GM21825 (cell line): Measurements from ENCODE around the gene ZG16B.

ENCODE experiments used
- ATAC-seq: cut with Tn5 transposase; IDR thresholded peaks from one replicate; pipeline ENCODE4 v1.9.1; 2021; ENCODE audit warnings: mild to moderate bottlenecking, moderate library complexity; ENCODE audit not compliant: unreplicated experiment

Gene ZG16B

DNA sequence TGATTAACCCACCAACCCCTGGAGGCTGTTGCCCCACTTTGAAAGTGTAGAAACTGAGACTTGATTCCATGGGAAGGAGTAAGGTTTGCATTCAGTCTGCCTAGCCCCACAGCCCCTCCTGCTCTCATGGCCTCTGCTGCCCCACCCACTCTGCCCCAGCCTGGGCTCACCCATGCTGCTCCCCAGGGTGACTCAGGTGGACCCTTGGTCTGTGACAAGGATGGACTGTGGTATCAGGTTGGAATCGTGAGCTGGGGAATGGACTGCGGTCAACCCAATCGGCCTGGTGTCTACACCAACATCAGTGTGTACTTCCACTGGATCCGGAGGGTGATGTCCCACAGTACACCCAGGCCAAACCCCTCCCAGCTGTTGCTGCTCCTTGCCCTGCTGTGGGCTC lies 25.4 kb upstream of the ZG16B start:
- ATAC-seq, result no peak

DNA sequence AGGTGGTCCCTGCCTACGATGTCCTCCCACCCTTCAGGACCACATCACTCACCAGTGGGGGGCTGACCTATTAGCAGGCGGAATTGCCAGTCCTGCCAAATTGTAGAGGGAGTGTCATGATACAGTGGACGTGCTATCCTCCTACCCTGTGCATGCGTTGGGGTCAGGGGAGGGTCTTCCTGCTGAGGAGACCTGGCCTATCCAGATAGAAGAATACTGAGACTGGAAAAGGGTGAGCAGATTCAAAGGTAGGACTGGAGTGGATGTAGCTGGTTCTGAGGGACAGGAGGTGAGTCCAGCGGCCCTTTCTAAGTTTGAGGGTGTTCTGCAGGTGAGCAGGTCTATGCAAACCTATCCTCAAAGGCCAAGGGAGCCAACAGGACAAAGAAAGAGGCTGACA lies 23.8 kb upstream of the ZG16B start:
- no peak for ATAC-seq

DNA sequence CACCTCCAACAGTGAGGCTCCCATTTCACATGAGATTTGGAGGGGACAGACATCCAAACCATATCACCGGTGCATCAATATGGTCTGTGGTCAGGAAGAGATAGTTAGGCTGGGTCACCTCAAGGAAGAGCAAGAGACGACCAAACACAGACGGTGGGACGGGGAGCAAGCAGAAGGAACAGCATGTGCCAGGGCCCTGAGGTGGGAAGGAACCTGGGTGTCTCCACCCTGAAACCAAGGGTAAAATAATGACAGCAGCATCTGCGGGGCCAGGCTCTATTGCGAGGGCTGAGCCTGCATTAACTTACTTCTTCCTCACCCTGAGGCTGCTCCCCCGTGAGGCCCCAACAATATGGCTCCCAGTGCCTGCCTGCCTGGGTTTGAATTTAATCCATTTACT lies 21.9 kb upstream of the ZG16B start:
- no peak for ATAC-seq

DNA sequence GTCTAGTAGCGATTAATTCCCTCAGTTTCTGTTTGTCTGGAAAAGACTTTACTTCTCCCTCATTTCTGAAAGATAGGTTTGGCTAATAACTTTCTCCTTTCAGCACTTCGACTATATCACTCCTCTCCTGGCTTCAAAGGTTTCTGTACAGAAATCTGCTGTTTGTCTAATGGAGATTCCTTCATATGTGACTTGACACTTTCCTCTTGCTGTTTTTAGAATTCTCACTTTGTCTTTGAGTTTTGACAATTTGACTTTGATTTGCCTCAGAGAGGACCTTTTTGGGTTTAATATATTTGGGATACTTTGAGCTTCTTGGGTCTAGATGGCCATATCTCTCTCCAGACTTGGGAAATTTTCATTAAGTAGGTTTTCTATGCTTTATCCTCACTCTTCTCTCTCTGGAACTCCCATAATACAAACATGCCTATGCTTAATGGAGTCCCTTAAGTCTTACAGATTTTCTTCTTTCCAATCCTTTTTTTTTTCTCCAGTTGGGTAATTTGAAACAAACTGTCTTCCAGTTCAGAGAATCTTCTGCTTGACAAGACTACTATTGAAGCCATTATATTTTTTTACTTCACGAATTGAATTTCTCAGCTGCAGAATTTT lies 20.8 kb upstream of the ZG16B start:
- ATAC-seq, result no peak

DNA sequence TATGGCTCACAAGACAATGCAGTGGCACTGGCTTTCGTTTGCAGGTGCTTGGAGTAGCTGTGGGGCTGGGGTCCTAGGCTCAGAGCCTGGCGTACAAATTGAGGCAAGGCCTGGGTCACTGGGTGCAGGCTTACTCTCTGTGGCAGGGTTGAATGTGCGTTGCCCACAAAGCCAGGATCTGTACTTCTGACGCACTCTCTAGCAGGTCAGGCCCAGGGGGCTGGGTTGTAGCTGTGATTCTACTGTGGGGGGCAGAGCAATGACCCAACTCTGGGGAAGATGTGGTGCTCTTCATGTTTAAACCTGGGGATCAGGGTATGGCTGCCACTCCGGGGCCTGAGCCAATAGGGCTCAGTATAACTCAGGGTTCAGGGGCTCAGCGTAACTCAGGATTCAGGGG lies 19.5 kb upstream of the ZG16B start:
- no peak for ATAC-seq

DNA sequence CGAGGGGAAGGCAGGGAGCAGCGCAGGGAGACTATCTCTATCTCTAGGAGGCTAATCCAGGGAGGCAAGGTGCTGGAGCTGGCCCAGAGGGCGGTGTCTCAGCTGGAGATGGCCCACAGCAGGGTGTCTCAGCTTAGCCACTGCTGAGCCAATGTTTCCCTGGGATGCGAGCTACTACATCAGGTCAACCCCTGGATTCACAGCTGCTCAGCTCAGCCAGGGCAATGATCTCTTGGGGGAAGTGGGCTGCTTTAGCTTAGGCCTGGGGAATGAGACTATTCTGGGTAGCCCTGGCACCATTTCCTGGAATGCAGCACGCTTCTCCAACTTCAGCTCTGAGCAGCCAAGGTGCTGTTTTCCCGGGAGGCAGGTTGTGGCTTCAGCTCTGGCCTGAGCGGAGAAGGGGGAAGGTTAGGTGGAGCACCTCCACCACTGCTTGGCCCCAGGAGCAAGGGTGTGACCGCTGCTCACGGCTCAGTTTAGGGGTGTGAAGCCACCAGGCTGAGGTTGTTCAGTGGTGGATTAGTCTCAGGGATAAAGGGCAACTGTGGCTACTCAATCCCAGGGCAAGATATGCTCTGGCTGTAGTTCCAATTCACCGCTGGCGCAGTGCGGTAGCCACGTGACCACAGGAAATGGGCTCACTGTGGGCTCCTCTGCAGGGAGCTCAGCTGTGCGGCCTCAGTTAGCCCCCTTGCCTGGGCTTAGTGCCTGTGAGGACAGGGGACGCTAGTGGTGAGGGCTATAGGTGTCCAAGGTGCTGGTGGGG lies 18.2 kb upstream of the ZG16B start:
- ATAC-seq, result no peak

DNA sequence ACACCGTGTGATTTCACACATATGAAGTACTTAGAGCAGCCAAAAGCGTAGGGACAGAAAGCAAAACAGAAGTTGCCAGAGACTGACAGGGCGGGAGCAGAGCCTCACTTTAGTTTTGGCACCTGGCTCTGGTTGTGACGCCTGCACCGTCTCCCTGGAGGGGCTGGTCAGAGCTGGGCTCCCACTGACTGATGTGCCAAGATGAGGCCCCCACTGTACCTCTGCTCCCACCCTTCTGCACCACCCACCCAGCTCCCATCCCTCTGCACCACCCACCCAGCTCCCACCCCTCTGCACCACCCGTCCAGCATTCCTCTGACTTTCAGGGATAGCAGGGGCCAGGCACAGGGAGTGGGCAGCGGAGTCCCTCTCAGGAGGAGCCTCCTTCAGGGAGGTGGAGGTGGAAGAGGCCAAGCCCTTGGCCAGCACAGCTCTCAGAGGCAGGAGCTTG lies 16.3 kb upstream of the ZG16B start:
- ATAC-seq, result no peak

DNA sequence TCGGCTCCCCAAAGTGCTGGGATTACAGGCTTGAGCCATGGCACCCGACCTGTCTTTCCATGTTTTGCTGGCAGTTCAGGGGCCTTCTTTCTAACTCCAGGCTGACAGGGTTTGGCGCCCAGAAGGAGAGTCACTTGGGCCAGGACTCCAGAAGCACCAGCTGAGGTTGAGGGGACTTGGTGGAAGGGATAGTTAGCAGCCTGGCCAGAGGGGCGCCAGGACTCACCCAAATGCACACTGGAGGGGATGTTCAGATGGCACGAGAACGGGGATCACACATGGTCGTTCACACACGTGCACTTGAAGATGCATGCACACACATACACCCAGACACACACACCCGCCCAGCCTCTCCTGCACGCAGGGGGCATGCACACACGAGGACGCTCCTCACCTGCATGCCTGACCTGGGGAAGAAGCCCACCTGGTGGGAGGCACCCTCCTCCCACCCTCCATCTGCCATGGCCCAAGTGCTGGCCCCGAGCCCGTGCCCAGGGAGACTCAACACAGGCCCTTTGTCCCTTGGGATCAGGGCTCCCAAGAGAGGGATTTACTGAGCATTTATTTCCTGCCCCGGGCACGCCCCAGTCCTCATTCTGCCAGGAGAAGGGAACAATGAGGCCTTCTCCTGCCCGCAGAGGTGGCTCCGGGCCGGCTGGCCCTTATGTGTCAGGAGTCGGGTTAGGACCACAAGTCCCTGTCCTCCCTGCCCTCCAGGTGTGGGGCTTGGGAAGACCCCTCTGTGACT lies 15.4 kb upstream of the ZG16B start:
- no peak for ATAC-seq

DNA sequence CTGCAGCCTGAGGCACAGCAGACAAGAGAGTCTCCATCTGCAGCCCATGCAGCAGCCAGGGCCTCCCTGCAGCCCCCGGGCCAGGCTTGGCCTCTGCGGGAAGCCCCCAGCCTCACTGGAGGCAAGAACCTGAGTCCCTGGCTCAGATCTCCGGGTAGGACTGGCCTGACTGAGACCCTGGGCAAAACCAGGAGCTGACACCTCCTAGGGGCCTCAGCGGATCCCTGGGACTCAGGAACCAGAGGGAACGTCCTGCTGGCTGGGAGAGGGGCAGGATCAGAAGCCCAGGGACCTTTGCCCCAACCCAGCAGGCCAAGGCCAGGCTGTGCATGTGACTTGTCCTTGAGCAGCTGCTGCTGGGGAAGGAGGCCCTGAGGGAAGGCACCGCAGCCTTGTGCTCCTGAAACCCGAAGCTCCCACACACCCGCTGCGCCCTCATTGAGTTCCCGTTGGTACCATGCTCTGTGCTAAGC lies 14.8 kb upstream of the ZG16B start:
- ATAC-seq, result no peak

DNA sequence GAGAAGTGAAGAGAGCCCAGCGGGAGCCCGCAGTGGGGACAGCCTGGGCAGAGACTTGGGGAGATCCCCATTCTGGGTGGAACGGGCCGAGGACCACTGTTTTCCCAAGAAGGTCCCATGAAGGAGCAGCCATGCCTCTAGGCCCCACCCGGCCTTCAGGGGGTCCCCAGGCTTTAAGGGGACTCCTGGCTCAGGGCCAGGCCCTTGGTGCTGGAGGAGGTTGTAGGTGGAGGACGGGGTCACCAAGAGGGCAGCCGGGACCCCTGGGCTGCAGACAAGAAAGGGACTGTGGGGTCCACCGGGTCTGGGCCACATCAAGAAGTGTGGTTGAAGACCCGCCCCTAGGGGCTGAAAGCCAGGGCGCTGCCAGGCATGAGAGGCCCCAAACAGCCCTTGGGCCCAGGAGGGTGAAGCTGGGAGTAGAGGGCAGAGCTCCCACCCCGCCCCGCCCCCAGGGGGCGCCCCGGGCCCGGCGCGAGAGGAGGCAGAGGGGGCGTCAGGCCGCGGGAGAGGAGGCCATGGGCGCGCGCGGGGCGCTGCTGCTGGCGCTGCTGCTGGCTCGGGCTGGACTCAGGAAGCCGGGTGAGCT lies 13.3 kb upstream of the ZG16B start, which contains the start of gene PRSS21:
TSS of gene PRSS21 (plus strand) at position 487 of the 589 bp plus-strand sequence. CDS start at position 519, 32 bp downstream.
- no peak for ATAC-seq

DNA sequence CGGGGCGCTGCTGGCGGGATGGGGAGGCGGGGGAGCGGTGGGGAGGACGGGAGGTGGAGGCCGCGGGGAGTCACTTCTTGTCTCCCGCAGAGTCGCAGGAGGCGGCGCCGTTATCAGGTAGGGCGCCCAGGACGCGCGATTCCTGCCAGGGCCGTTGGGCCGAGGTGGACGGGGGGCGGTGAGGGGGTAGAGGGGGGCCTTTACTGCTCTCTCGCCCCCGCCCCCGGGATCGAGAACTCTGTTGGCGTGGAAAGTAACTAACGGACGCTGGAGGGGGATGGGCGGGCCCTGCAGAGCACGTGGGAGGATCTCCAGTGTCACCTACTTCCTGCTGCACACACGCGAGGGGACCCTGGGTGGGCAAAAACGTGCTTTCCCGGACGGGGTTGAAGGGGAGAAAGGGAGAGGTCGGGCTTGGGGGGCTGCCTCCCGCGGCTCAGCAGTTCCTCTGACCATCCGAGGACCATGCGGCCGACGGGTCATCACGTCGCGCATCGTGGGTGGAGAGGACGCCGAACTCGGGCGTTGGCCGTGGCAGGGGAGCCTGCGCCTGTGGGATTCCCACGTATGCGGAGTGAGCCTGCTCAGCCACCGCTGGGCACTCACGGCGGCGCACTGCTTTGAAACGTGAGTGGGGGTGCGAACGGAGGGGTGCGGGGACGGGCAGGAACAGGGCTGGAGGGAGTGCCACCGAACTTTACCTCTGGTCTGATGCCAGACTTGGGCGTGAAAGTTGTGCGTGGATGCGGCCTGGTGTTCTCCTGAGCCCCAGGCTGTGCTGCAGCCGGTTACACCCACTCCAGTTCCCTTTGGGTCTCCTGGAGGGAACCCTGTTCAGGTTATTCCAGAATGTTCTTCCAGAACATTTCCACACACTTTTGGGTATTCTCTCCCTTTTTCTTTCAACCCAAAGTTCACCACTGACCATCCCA lies 12.5 kb upstream of the ZG16B start:
- ATAC-seq, result no peak

DNA sequence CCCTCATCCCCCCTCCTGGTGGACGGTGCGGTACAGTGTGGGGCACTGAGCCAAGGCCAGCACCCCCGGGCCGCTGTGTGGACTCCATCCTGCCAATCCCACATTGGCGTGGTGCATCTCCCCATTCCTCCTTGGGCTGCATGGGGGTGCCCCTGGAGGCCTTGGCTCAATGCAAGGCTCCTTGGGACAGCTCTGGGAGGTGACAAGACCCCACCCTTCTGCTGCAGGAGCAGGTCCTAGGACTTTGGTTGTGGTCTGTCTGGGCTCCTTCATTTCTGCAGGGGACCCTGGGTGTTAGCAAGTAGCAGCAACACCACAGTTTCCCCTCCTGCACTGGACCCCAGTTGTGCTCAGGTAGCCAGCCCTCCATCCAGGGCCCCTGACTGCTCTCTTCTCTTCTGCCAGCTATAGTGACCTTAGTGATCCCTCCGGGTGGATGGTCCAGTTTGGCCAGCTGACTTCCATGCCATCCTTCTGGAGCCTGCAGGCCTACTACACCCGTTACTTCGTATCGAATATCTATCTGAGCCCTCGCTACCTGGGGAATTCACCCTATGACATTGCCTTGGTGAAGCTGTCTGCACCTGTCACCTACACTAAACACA lies 11.7 kb upstream of the ZG16B start:
- no peak for ATAC-seq

DNA sequence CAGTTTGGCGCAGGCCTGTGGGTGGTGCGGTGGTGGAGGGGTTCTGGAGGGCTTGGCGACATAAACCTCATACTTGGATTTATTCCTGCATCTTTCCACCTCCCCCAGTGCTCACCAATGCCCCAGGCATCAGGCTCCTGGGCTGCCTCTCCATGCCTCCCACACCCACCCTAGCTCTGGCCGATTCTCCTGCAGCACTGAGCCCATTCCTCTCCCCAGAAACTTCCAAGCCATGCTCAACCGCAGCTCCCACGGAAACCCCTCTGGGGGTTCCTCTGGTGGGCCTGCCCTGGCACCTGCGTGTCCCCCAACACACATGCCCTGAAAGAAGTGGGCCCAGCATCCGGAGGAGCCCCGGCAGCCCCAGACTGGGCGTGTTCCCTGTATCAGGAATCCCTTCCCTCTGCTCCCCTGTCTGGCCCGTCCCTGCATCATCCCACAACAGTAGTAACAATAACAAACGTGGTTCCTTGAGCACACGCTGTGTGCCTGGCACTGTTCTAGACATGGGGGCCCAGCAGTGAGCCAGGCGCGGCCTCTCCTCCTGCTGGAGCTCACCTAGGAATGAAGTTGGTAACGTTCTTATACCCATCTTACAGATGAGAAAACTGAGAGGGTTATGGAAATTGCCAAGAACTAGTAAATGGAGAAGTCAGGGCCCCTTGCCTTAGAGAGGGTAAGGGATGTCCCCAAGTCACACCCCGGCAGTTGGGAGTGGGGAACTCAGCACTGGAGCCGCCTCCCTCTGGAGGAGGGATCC lies 10.7 kb upstream of the ZG16B start:
- ATAC-seq, result no peak

DNA sequence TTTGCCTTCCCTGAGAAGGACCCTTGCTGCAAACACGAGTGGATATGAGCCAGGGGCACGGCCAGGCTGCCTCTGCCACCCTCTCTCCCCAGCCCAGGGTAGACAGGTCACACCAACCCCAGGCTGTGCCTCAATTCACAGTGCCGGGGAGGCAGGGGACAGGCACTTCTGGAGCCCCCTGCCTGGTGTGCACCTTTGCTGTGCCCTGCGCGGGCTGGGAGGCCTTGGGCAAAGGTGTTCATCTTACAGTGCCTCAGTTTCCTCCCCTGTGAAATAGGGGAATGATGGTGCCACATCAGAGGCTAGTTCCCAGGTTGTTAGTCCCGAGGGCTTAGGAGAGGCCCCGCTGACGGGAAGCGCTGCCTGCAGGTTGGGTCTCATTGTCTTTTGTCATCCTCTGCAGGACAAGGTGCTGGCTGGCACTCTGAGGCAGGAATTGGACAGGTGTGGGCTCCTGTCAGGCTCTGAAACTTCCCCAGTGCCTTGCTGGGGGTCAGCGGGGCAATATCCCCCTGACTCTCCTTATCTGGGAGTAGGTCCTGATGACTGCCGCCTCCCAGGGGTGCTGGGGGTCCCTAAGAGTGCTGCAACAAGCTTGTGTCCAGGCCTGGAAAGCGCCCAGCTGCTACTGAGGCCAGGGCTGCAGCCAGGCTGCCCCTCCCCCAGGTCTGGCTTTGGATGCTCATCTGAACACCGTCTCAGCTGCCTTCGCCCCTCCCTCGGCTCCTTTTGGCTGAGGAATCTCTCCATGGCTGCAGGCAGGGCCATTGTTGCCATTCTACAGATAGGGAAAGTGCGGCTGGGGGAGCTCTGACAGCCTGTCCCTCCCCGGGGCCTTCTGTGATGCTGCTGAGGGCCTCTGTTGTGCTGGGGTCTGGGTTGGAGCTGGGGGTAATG lies 9.9 kb upstream of the ZG16B start:
- ATAC-seq, result no peak

DNA sequence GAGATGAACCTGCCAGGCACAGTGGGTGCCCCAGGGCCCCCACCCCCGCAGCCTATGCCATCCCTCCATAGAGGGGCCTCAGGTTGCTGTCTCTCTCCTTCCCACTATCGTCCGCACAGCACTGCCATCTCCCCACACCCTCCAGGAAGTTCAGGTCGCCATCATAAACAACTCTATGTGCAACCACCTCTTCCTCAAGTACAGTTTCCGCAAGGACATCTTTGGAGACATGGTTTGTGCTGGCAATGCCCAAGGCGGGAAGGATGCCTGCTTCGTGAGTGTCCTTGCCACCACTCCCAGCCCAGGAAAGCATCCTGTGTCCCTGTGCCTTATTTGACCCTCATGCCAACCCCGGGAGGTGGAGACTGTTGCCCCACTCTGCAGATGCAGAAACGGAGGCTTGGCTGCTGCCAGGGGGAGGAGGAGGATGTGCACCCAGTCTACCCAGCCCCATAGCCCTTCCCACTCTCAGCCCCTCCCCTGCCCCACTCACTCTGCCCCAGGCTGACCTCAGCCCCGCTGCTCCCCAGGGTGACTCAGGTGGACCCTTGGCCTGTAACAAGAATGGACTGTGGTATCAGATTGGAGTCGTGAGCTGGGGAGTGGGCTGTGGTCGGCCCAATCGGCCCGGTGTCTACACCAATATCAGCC lies 9.1 kb upstream of the ZG16B start:
- ATAC-seq, result no peak

DNA sequence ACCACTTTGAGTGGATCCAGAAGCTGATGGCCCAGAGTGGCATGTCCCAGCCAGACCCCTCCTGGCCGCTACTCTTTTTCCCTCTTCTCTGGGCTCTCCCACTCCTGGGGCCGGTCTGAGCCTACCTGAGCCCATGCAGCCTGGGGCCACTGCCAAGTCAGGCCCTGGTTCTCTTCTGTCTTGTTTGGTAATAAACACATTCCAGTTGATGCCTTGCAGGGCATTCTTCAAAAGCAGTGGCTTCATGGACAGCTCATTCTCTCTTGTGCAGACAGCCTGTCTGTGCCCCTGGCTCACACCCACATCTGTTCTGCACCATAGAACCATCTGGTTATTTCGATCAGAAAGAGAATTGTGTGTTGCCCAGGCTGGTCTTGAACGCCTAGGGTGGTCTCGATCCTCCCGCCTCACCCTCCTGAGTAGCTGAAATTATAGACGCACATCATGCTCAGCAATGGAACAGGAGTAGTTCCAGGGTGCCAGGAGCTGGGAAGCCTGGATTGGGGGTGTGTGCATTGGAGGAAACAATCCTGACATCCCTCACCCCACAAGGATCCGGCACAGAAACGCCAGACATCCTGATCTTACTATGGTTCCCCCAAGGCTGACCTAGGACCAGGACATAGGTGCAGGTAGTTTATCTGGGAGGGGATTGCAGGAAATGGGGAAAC lies 8.5 kb upstream of the ZG16B start:
- no peak for ATAC-seq

DNA sequence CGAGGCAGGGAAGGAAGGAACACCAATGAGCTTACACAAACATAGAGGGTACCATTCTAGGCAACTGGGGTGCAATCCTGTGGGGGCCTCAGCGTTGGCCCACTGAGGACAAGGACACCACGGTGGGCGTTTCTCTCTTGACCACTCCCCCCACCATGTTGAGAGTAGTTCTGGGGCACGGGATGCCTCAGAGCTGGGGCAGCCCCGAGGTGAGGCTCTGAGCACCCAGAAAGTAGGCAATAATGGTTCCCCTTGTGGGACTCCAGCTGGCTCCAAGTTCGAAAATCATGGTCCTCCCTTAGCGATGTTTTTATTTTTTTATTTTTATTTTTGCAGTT lies 8.0 kb upstream of the ZG16B start:
- ATAC-seq, result no peak
